Endothelial cell of umbilical vein (primary cell): ENCODE data around the gene CD8A. TPM values are rescaled to one million over a fixed set of nuclear protein-coding genes. Genes with fewer than 3 reads are reported as not detected.
"Not testable (repeated sequence)": the region's sequence is repeated elsewhere in the genome, so short reads cannot be mapped to it uniquely, and the experiment has no call there.

Experiments
- Bru-seq: library from RNA; stranded (reverse); fragments of 400-500 nt; gene quantifications from one replicate; lab custom pipeline; 2021; lab: Mats Ljungman, UMichigan
- BruChase-seq, 2 experiments: library from RNA; stranded (reverse); fragments of 400-500 nt; gene quantifications; one replicate each; lab custom pipeline; 2021; lab: Mats Ljungman, UMichigan
- BruUV-seq: library from RNA; stranded (reverse); fragments of 400-500 nt; replicated peaks from 2 replicates; lab custom pipeline; 2021; lab: Mats Ljungman, UMichigan
- CTCF ChIA-PET: fragments of 300-600, 350-600 bp; sonication (Branson Sonifier 250); formaldehyde crosslinking; loops from one replicate; lab custom pipeline; 2021; ENCODE audit warnings: antibody characterized with exemption, inconsistent platforms; lab: Charles Lee
- POLR2A ChIA-PET: fragments of 300-600, 350-600 bp; sonication (Branson Sonifier 250); formaldehyde crosslinking; loops from one replicate; lab custom pipeline; 2021; ENCODE audit warnings: antibody characterized with exemption, inconsistent platforms; lab: Charles Lee
- DNase-seq: peaks from one replicate; pipeline ENCODE4 v3.0.0-alpha.2; 2011; ENCODE audit warnings: low read depth, low spot score
- FAIRE-seq: peaks from 2 replicates; lab custom pipeline; 2011; peaks lifted over from hg19 to GRCh38; lab: Jason Lieb, UNC
- H2AFZ ChIP-seq: 2 replicates; pipeline ENCODE4 v1.6.0; 2012; ENCODE audit warnings: low read depth, low read length, control low read depth, inconsistent platforms
- H3K27ac ChIP-seq: 2 replicates; pipeline ENCODE4 v1.5.1; 2011; ENCODE audit warnings: low read depth, mild to moderate bottlenecking, control low read depth, low read length, moderate library complexity; ENCODE audit not compliant: insufficient read depth
- H3K27me3 ChIP-seq, 2 experiments: 2 replicates each; pipeline versions ENCODE4 v1.6.0 to v1.6.1; 2011; ENCODE audit warnings: low read length in 2 of 2, mixed read lengths in 1 of 2; ENCODE audit not compliant: control insufficient read depth in 2 of 2, insufficient read depth in 2 of 2
- H3K36me3 ChIP-seq, 2 experiments: 2 replicates in 1 of 2; 3 replicates in 1 of 2; pipeline ENCODE4 v1.5.1; 2011; ENCODE audit warnings: low read length in 2 of 2, mild to moderate bottlenecking in 1 of 2, moderate library complexity in 1 of 2; ENCODE audit not compliant: control insufficient read depth in 2 of 2, insufficient read depth in 2 of 2; ENCODE audit errors: extremely low read depth in 1 of 2
- H3K4me1 ChIP-seq: 3 replicates; pipeline ENCODE4 v1.5.1; 2011; ENCODE audit warnings: mild to moderate bottlenecking, low read length; ENCODE audit not compliant: control insufficient read depth, insufficient read depth; ENCODE audit errors: extremely low read depth
- H3K4me2 ChIP-seq: 2 replicates; pipeline ENCODE4 v1.6.1; 2011; ENCODE audit warnings: low read length, control low read depth, mixed read lengths; ENCODE audit not compliant: insufficient read depth
- H3K4me3 ChIP-seq, 3 experiments: fragments of 200-600 bp in 1 of 3; sonication (generic), shearing (Covaris generic) in 1 of 3; replicated peaks in 1 of 3; 2 replicates each; pipeline ENCODE4 v1.5.1; 2011 to 2016; ENCODE audit warnings: control low read depth in 3 of 3, low read length in 3 of 3, mild to moderate bottlenecking in 2 of 3, inconsistent platforms in 1 of 3, low read depth in 1 of 3, moderate library complexity in 1 of 3; ENCODE audit not compliant: insufficient read depth in 1 of 3
- H3K79me2 ChIP-seq: 2 replicates; pipeline ENCODE4 v1.6.0; 2012; ENCODE audit warnings: low read length, inconsistent platforms; ENCODE audit not compliant: control insufficient read depth, insufficient read depth
- H3K9ac ChIP-seq: replicated peaks from 2 replicates; pipeline ENCODE3; 2011; ENCODE audit warnings: low read length, control low read depth; ENCODE audit not compliant: insufficient read depth; ENCODE audit errors: extremely low read depth
- H3K9me1 ChIP-seq: replicated peaks from 3 replicates; pipeline ENCODE4 v1.6.0; 2011; ENCODE audit warnings: mild to moderate bottlenecking, low read length; ENCODE audit not compliant: control insufficient read depth, insufficient read depth; ENCODE audit errors: extremely low read depth
- H3K9me3 ChIP-seq: replicated peaks from 2 replicates; pipeline ENCODE4 v1.5.1; 2012; ENCODE audit warnings: low read length, inconsistent platforms; ENCODE audit not compliant: control insufficient read depth, insufficient read depth
- H4K20me1 ChIP-seq: replicated peaks from 2 replicates; pipeline ENCODE3; 2011; ENCODE audit warnings: mild to moderate bottlenecking, low read length; ENCODE audit not compliant: control insufficient read depth, insufficient read depth; ENCODE audit errors: extremely low read depth
- EZH2 ChIP-seq: IDR thresholded peaks from 2 replicates; pipeline ENCODE4 v1.6.1; 2012; ENCODE audit warnings: borderline replicate concordance, low read depth, mild to moderate bottlenecking, moderate library complexity, low read length, inconsistent platforms; ENCODE audit not compliant: severe bottlenecking
- dilution Hi-C: fragments of 300-500 bp; cut with MboI; formaldehyde crosslinking; loops from one replicate; pipeline ENCODE4 v1.15.0; 2019; ENCODE audit warnings: low sequenced_read_pairs; ENCODE audit not compliant: extremely low pct_ligation_motif_present
- intact Hi-C: fragments of 100-400 bp; cut with micrococcal nuclease; formaldehyde crosslinking; loops from one replicate; pipeline ENCODE4 v1.10.0; 2022
- long read RNA-seq: library from polyadenylated mRNA; stranded (forward); transcript quantifications from one replicate; pipeline ENCODE4 v2.0.0, GENCODE V29; 2021
- polyA minus RNA-seq, 3 experiments: library from RNA; depleted of rRNA, polyadenylated mRNA; stranded (reverse); fragments of >200 nt; gene quantifications; 1 replicate in 1 of 3; 2 replicates in 2 of 3; pipeline ENCODE4 v1.2.3, GENCODE V29; 2011
- polyA plus RNA-seq, 4 experiments: library from polyadenylated mRNA; depleted of rRNA in 3 of 4; stranded (reverse) in 3 of 4; unstranded in 1 of 4; fragments of >200 nt; gene quantifications; 2 replicates each; pipeline versions ENCODE4 v1.2.1 to v1.2.3, GENCODE V29; 2011 to 2012; ENCODE audit warnings: missing spikeins in 1 of 4
- total RNA-seq: library from RNA; stranded (reverse); gene quantifications from 2 replicates; pipeline ENCODE4 v1.2.3, GENCODE V29; 2021
- TF ChIP-seq, protein P1 (sequence below), 2 donors: IDR thresholded peaks; 1 replicate in 1 of 2; 2 replicates in 1 of 2; pipeline ENCODE4 v1.5.1; 2011; ENCODE audit warnings: low read length in 2 of 2, mild to moderate bottlenecking in 2 of 2, moderate library complexity in 2 of 2, control low read depth in 1 of 2, inconsistent platforms in 1 of 2, low read depth in 1 of 2; ENCODE audit not compliant: insufficient read depth in 1 of 2; ENCODE audit errors: extremely low read depth in 1 of 2
- TF ChIP-seq, protein P2 (sequence below): IDR thresholded peaks from 2 replicates; pipeline ENCODE4 v1.6.1; 2011; ENCODE audit not compliant: insufficient read depth, insufficient read length

The CD8A gene
- total RNA-seq: not detected in 2 replicates
- not detected in 2 replicates for polyA plus RNA-seq
- polyA plus RNA-seq (2011; cell fraction: cytosol; rRNA removed): not detected in 2 replicates
- not detected in 2 replicates for polyA plus RNA-seq (2011; cell fraction: nucleus; rRNA removed)
- not detected in 2 replicates for polyA plus RNA-seq (2012)
- polyA minus RNA-seq: not detected in 2 replicates
- polyA minus RNA-seq (2011; cell fraction: cytosol; rRNA and poly(A)+ RNA removed): not detected
- polyA minus RNA-seq (2011; cell fraction: nucleus; rRNA and poly(A)+ RNA removed): not detected in 2 replicates
- percentile 4 among the genes with signal in this experiment for Bru-seq, nascent RNA
- BruChase-seq, experiment 1, labeled RNA remaining after a 6-hour chase: not detected
- not detected for BruChase-seq, experiment 2, labeled RNA remaining after a 2-hour chase
- long read RNA-seq: 0 reads

DNA sequence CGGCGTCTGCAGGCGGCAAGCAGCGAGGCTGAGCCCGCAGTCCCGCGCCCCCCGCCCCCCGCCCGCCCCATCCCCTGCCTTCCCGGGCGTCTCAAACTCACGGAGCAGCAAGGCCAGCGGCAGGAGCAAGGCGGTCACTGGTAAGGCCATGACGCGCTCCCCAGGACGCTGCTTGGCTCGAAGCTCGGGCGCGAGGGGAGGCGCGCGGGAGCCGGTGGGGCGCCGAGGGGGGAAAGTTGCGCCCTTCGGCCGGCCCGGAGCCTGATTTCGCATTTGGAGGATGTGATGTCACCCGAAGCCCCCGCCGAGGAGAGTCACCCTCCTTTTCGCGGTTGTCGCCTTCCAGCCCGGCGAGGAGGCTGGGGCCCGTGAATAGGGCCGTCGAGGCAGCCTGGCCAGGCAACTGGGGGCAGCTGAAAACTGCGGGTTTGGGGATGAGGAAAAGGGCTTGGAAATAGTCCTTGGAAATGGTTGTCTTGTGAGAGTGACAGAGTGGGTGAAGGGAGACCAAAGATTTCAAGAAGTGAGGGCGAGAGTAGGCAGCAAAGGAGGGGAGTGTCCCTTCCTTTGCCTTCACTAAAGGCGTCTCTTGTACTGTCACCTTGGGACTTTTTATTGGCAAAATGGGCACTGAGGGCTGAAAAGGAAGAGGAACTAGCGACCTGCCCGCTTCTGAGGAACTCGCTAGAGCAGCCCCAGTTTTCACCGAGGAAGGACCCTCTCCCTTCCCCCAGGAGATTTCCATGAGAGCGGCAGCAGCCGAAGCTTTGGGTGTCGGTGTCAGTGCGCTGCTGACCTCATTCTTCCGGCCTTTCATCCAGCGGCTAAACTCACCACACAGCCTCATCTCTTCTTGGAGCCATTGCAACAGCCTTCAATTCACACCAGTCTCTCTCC, at the start of gene CD8A:
CD8A (minus strand) TSS at position 238 of the 897 bp plus-strand sequence; CDS start at position 150, 88 bp downstream.
- H3K27me3 ChIP-seq: peaks cover 45 to 68% of the 10 kb centered on the region in 2 experiments
- intact Hi-C loops: no loop called here
- H3K9ac ChIP-seq: no peak within 1 kb of the TSS
- ChIA-PET CTCF (no interaction called here), POLR2A (no interaction called here)
- H3K4me1 ChIP-seq: no peaks in the 10 kb centered on the region
- TF ChIP-seq, protein P1, sequence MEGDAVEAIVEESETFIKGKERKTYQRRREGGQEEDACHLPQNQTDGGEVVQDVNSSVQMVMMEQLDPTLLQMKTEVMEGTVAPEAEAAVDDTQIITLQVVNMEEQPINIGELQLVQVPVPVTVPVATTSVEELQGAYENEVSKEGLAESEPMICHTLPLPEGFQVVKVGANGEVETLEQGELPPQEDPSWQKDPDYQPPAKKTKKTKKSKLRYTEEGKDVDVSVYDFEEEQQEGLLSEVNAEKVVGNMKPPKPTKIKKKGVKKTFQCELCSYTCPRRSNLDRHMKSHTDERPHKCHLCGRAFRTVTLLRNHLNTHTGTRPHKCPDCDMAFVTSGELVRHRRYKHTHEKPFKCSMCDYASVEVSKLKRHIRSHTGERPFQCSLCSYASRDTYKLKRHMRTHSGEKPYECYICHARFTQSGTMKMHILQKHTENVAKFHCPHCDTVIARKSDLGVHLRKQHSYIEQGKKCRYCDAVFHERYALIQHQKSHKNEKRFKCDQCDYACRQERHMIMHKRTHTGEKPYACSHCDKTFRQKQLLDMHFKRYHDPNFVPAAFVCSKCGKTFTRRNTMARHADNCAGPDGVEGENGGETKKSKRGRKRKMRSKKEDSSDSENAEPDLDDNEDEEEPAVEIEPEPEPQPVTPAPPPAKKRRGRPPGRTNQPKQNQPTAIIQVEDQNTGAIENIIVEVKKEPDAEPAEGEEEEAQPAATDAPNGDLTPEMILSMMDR (IDR thresholded peaks at IDR 0.05; ENCODE audit: extremely low read depth in 1 of 2, insufficient read depth in 1 of 2, low read depth in 1 of 2, low read length in 2 of 2): no peak
- TF ChIP-seq, protein P2, sequence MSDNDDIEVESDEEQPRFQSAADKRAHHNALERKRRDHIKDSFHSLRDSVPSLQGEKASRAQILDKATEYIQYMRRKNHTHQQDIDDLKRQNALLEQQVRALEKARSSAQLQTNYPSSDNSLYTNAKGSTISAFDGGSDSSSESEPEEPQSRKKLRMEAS: no peak
- TF ChIP-seq EZH2: peak; percentile 55
- no peaks in the 10 kb centered on the region for H3K79me2 ChIP-seq
- no TSS peak for BruUV-seq
- FAIRE-seq: peak; percentile 69
- H4K20me1 ChIP-seq: no peaks in the 10 kb centered on the region
- no peaks in the 10 kb centered on the region for H3K9me1 ChIP-seq
- H3K9me3 ChIP-seq: no peaks in the 10 kb centered on the region
- no peak within 1 kb of the TSS for H3K27ac ChIP-seq
- H2AFZ ChIP-seq: no peak within 1 kb of the TSS
- no peak within 1 kb of the TSS for H3K4me3 ChIP-seq
- DNase-seq: no peak
- dilution Hi-C loops: no loop called here
- peak within 1 kb of the TSS; percentile 28 for H3K4me2 ChIP-seq
- no peaks in the 10 kb centered on the region for H3K36me3 ChIP-seq

DNA sequence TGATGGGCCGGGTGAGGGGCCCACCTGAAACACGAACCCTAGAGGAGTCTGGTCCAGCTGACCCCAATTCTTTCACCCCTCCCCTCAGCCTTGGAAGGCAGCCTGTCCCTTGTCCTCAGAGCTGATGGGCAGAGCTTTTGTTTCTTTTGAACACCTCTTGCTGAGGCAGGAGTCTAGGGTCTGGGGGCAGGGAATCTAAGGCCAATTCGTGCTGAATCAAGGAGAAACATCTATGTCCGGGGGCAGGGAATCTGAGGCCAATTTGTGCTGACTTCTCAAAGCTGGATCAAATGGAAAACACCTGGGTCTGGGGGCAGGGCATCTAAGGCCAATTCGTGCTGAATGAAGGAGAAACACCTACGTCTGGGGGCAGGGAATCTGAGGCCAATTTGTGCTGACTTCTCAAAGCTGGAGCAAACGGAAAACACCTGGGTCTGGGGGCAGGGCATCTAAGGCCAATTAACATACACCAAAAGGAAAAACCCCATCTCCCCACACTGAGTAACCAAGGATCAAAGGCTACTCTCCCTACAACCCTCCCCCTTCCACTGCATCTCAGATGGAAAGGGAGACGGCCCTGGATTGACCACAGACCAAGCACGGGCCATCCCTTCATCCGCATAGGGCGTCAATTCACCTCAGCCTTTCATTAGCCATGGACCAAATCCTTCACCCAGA, 49.3 kb upstream of the CD8A start:
- BruUV-seq, H3K4me2 ChIP-seq, dilution Hi-C loops, POLR2A ChIA-PET, H3K9ac ChIP-seq, H4K20me1 ChIP-seq, H3K9me1 ChIP-seq, CTCF ChIA-PET, DNase-seq, FAIRE-seq, H3K79me2 ChIP-seq, H2AFZ ChIP-seq, H3K27ac ChIP-seq, H3K27me3 ChIP-seq, H3K9me3 ChIP-seq, H3K4me3 ChIP-seq, H3K36me3 ChIP-seq, intact Hi-C loops, H3K4me1 ChIP-seq: not testable (repeated sequence)

DNA sequence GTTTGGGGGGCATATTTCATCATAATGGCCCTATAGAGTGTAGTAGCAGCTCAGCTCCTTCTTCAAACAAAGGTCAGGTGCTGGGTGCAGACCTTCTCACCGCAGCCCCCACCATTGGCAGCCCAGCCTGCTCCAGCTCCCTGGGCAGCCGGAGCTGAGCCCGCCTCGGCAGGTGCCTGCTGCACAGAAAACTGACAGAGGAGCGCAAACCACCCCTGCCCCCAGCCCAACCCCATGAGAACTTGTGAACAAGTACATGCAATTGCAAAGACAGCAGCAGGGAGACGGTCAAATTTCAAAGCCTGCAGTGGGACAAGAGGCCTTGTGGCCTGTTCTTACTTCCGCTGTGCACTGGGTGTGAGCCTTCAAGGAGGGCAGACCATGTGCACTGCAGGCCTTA, 48.7 kb upstream of the CD8A start:
- FAIRE-seq: not testable (repeated sequence)

More for the DNA sequence above, 48.7 kb upstream of the CD8A start:
- H3K27me3 ChIP-seq, H3K9me3 ChIP-seq, intact Hi-C loops, POLR2A ChIA-PET, DNase-seq, CTCF ChIA-PET, H3K79me2 ChIP-seq, H2AFZ ChIP-seq, H3K27ac ChIP-seq, BruUV-seq, H3K4me2 ChIP-seq, dilution Hi-C loops, H3K4me3 ChIP-seq, H3K9me1 ChIP-seq, H4K20me1 ChIP-seq, H3K9ac ChIP-seq, H3K4me1 ChIP-seq, H3K36me3 ChIP-seq: not testable (repeated sequence)
